Bronchial epithelial cell (primary cell): ENCODE measurements around the gene NTM. TPM values are rescaled to one million over a fixed set of nuclear protein-coding genes. Genes with fewer than 3 reads are reported as not detected.

Source experiments
- DNase-seq: peaks from one replicate; pipeline ENCODE4 v3.0.0-alpha.2; 2010; ENCODE audit warnings: low read depth
- FAIRE-seq: peaks from 2 replicates; lab custom pipeline; 2011; peaks lifted over from hg19 to GRCh38; lab: Jason Lieb, UNC
- H3K27me3 ChIP-seq: 2 replicates; pipeline ENCODE4 v1.5.1; 2011; ENCODE audit warnings: low read length; ENCODE audit not compliant: control insufficient read depth, insufficient read depth
- H3K36me3 ChIP-seq: 2 replicates; pipeline ENCODE4 v1.5.1; 2011; ENCODE audit warnings: low read length; ENCODE audit not compliant: control insufficient read depth, insufficient read depth
- H3K4me3 ChIP-seq: 2 replicates; pipeline ENCODE4 v1.5.1; 2011; ENCODE audit warnings: mild to moderate bottlenecking, low read depth, low read length, control low read depth
- CTCF ChIP-seq: IDR thresholded peaks from 2 replicates; pipeline ENCODE4 v1.5.1; 2011; ENCODE audit warnings: mild to moderate bottlenecking, moderate library complexity, low read length, control low read depth, inconsistent platforms; ENCODE audit not compliant: insufficient read depth, severe bottlenecking
- total RNA-seq: library from RNA; depleted of rRNA; stranded (reverse); fragments of >200 nt; gene quantifications from 2 replicates; pipeline ENCODE4 v1.2.1, GENCODE V29; 2014

The NTM gene
- total RNA-seq, 1 donor from 2014 or later, result 4.2 TPM

GRCh38 chr11:131829725-131830124 lies 459.3 kb downstream of the NTM start:
- DNase-seq (no peak), FAIRE-seq (no peak)
- no peaks in the 10 kb centered on the region for H3K27me3 ChIP-seq
- H3K4me3 ChIP-seq, result no peak overlapping the region
- no peaks in the 10 kb centered on the region for H3K36me3 ChIP-seq
- no peak for TF ChIP-seq CTCF

- FAIRE-seq (no peak), DNase-seq (no peak)
- TF ChIP-seq CTCF, result no peak
- no peak overlapping the region for H3K4me3 ChIP-seq
- H3K36me3 ChIP-seq, result no peaks in the 10 kb centered on the region
- H3K27me3 ChIP-seq, result no peaks in the 10 kb centered on the region
Measured at GRCh38 chr11:131832079-131832478, 461.7 kb downstream of the NTM start.

- Histone ChIP-seq H3K36me3 (no peaks in the 10 kb centered on the region), H3K4me3 (no peak overlapping the region), H3K27me3 (no peaks in the 10 kb centered on the region)
- no peak for DNase-seq
- no peak for FAIRE-seq
- no peak for TF ChIP-seq CTCF
Measured at GRCh38 chr11:131833366-131833765, 463.0 kb downstream of the NTM start.

- DNase-seq, result no peak
- no peaks in the 10 kb centered on the region for H3K27me3 ChIP-seq
- FAIRE-seq, result no peak
- TF ChIP-seq CTCF, result no peak
- H3K36me3 ChIP-seq, result no peaks in the 10 kb centered on the region
- no peak overlapping the region for H3K4me3 ChIP-seq
Measured at GRCh38 chr11:131837562-131837961, 467.1 kb downstream of the NTM start.

- TF ChIP-seq CTCF, result no peak
- no peak for DNase-seq
- no peak overlapping the region for H3K4me3 ChIP-seq
- H3K27me3 ChIP-seq, result no peaks in the 10 kb centered on the region
- no peak for FAIRE-seq
- H3K36me3 ChIP-seq, result no peaks in the 10 kb centered on the region
Measured at GRCh38 chr11:131838016-131838415, 467.6 kb downstream of the NTM start.

GRCh38 chr11:131839326-131839725 lies 468.9 kb downstream of the NTM start:
- no peak overlapping the region for H3K4me3 ChIP-seq
- FAIRE-seq (no peak), DNase-seq (no peak)
- H3K36me3 ChIP-seq, result no peaks in the 10 kb centered on the region
- TF ChIP-seq CTCF, result no peak
- H3K27me3 ChIP-seq, result no peaks in the 10 kb centered on the region
